ENCODE measurements around the gene C10orf67.

- no peak for TF ChIP-seq EZH2 (IDR thresholded peaks at IDR 0.05; ENCODE audit: borderline replicate concordance, low read depth, low read length, severe bottlenecking)
- TF ChIP-seq, protein P1, sequence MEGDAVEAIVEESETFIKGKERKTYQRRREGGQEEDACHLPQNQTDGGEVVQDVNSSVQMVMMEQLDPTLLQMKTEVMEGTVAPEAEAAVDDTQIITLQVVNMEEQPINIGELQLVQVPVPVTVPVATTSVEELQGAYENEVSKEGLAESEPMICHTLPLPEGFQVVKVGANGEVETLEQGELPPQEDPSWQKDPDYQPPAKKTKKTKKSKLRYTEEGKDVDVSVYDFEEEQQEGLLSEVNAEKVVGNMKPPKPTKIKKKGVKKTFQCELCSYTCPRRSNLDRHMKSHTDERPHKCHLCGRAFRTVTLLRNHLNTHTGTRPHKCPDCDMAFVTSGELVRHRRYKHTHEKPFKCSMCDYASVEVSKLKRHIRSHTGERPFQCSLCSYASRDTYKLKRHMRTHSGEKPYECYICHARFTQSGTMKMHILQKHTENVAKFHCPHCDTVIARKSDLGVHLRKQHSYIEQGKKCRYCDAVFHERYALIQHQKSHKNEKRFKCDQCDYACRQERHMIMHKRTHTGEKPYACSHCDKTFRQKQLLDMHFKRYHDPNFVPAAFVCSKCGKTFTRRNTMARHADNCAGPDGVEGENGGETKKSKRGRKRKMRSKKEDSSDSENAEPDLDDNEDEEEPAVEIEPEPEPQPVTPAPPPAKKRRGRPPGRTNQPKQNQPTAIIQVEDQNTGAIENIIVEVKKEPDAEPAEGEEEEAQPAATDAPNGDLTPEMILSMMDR (IDR thresholded peaks at IDR 0.05; ENCODE audit: borderline replicate concordance, extremely low read depth, low read length, poor library complexity, severe bottlenecking) = no peak
These were observed 90.8 kb downstream of the C10orf67 start for GRCh38 chr10:23253780-23254179.
